ENCODE measurements around the gene ZNF750. TPM values are rescaled to one million over a fixed set of nuclear protein-coding genes. Genes with fewer than 3 reads are reported as not detected.
"Not testable (repeated sequence)": the region's sequence is repeated elsewhere in the genome, so short reads cannot be mapped to it uniquely, and the experiment has no call there.

Gene ZNF750
- total RNA-seq, 1 donor from 2014 or later = not detected

DNA sequence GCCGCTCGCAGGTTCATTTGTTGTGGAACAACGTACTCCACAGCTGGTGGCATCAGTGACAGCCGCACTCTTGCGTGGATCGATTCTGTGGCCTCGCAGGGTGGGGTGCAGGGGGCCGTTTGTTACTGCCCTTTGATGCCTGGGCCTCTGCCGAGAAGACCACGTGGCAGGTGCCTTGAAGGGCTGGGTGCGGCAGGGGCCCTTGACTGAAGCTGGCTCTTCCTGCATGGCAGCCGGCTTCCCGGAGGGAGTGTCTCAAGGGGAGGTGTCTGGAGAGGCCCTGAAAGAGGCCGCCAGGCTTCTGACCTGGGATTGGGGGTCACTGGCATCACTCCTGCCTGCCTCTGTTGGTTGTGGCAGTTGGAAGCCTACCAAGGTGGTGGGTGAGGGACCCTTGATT, 44.2 kb downstream of the ZNF750 start:
- Mint-ChIP-seq H3K36me3 (ENCODE audit: low read depth) (peaks cover 6% of the 10 kb centered on the region), H3K27me3 (ENCODE audit: insufficient read depth) (no peaks in the 10 kb centered on the region), H3K4me1 (ENCODE audit: low read depth) (no peaks in the 10 kb centered on the region), H3K4me3 (no peak overlapping the region), H3K27ac (no peak overlapping the region), H3K9me3 (no peaks in the 10 kb centered on the region)
- intact Hi-C loops (cut with micrococcal nuclease) = no loop called here
- DNase-seq (ENCODE audit: low spot score) = no peak

GRCh38 chr17:82794781-82795482, 44.9 kb downstream of the ZNF750 start:
- intact Hi-C loops (cut with micrococcal nuclease) = no loop called here
- Mint-ChIP-seq H3K4me3 (no peak overlapping the region), H3K4me1 (ENCODE audit: low read depth) (no peaks in the 10 kb centered on the region), H3K9me3 (no peaks in the 10 kb centered on the region), H3K27ac (no peak overlapping the region), H3K27me3 (ENCODE audit: insufficient read depth) (no peaks in the 10 kb centered on the region), H3K36me3 (ENCODE audit: low read depth) (peaks cover 4% of the 10 kb centered on the region)
- no peak for DNase-seq (ENCODE audit: low spot score)

- Mint-ChIP-seq H3K36me3 (ENCODE audit: low read depth) (peaks cover 4% of the 10 kb centered on the region), H3K27ac (no peak overlapping the region), H3K4me3 (no peak overlapping the region), H3K9me3 (no peaks in the 10 kb centered on the region), H3K4me1 (ENCODE audit: low read depth) (no peaks in the 10 kb centered on the region), H3K27me3 (ENCODE audit: insufficient read depth) (no peaks in the 10 kb centered on the region)
- intact Hi-C loops (cut with micrococcal nuclease) = no loop called here
- no peak for DNase-seq (ENCODE audit: low spot score)
Observed at GRCh38 chr17:82793974-82794630, 45.7 kb downstream of the ZNF750 start.

DNA sequence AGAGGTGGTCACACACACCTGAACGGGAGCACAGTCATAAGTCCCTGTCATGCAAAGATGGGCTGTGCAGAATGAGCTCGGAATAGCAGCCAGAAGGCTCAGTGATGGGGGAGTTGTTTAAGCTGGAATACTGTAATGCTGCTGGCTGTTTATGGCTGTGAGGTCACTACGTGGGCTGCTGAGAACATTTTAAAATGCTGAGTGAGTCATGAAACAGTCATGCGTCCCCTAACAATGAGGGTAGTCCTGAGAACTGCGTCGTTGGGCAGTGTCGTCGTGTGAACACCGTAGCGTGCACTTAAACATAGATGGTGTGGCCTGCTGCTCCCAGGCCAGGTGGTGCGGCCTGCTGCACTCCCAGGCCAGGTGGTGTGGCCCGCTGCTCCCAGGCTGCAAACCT, 48.3 kb downstream of the ZNF750 start:
- DNase-seq (ENCODE audit: low spot score) = no peak
- no peaks in the 10 kb centered on the region for H3K27me3 Mint-ChIP-seq (ENCODE audit: insufficient read depth)
- H3K27ac Mint-ChIP-seq = no peak overlapping the region
- H3K4me1 Mint-ChIP-seq (ENCODE audit: low read depth) = no peaks in the 10 kb centered on the region
- H3K4me3 Mint-ChIP-seq = no peak overlapping the region
- intact Hi-C loops (cut with micrococcal nuclease) = no loop called here
- peaks cover 4% of the 10 kb centered on the region for H3K36me3 Mint-ChIP-seq (ENCODE audit: low read depth)
- H3K9me3 Mint-ChIP-seq = no peaks in the 10 kb centered on the region

GRCh38 chr17:82790391-82790790, 49.4 kb downstream of the ZNF750 start:
- no peaks in the 10 kb centered on the region for H3K9me3 Mint-ChIP-seq
- DNase-seq (ENCODE audit: low spot score) = no peak
- H3K27me3 Mint-ChIP-seq (ENCODE audit: insufficient read depth) = no peaks in the 10 kb centered on the region
- no peak overlapping the region for H3K4me3 Mint-ChIP-seq
- H3K4me1 Mint-ChIP-seq (ENCODE audit: low read depth) = no peaks in the 10 kb centered on the region
- H3K36me3 Mint-ChIP-seq (ENCODE audit: low read depth) = peaks cover 4% of the 10 kb centered on the region
- no peak overlapping the region for H3K27ac Mint-ChIP-seq
- intact Hi-C loops (cut with micrococcal nuclease) = no loop called here

- H3K27me3 Mint-ChIP-seq (ENCODE audit: insufficient read depth) = no peaks in the 10 kb centered on the region
- intact Hi-C loops (cut with micrococcal nuclease) = no loop called here
- no peaks in the 10 kb centered on the region for H3K9me3 Mint-ChIP-seq
- H3K4me3 Mint-ChIP-seq = no peak overlapping the region
- no peaks in the 10 kb centered on the region for H3K4me1 Mint-ChIP-seq (ENCODE audit: low read depth)
- H3K36me3 Mint-ChIP-seq (ENCODE audit: low read depth) = peaks cover 4% of the 10 kb centered on the region
- no peak overlapping the region for H3K27ac Mint-ChIP-seq
- no peak for DNase-seq (ENCODE audit: low spot score)
Observed at GRCh38 chr17:82789806-82790205, 50.0 kb downstream of the ZNF750 start.

DNA sequence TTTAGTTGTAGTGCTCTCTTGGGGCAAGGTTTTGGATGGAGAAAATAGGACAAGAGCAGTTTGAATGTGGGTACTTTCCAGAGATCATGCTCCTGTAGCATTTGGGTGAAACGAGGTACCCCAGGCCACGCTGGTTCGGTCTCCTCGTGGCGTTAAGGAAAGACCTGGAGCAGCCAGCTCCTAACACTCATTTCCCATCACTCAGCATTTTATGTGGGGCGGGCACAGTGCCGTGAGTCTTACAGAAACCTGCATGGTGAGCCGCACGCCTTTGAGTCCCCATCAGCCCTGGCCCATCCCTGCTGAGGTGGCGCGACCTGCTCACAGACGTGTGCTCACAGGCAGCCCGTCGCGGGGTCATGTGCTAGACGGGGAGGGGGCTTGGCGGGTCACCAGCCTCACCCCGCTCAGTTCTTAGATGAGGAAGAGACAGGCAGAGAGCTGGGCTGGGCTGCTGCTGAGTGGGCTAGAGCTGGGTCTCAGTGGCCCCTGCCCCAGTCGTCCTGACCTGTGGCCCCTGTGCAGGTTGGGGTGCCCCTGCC, 50.7 kb downstream of the ZNF750 start:
- H3K4me1 Mint-ChIP-seq (ENCODE audit: low read depth) = no peaks in the 10 kb centered on the region
- peaks cover 7% of the 10 kb centered on the region for H3K36me3 Mint-ChIP-seq (ENCODE audit: low read depth)
- no peak for DNase-seq (ENCODE audit: low spot score)
- no peaks in the 10 kb centered on the region for H3K27me3 Mint-ChIP-seq (ENCODE audit: insufficient read depth)
- H3K4me3 Mint-ChIP-seq = no peak overlapping the region
- no peak overlapping the region for H3K27ac Mint-ChIP-seq
- intact Hi-C loops (cut with micrococcal nuclease) = no loop called here
- H3K9me3 Mint-ChIP-seq = no peaks in the 10 kb centered on the region

DNA sequence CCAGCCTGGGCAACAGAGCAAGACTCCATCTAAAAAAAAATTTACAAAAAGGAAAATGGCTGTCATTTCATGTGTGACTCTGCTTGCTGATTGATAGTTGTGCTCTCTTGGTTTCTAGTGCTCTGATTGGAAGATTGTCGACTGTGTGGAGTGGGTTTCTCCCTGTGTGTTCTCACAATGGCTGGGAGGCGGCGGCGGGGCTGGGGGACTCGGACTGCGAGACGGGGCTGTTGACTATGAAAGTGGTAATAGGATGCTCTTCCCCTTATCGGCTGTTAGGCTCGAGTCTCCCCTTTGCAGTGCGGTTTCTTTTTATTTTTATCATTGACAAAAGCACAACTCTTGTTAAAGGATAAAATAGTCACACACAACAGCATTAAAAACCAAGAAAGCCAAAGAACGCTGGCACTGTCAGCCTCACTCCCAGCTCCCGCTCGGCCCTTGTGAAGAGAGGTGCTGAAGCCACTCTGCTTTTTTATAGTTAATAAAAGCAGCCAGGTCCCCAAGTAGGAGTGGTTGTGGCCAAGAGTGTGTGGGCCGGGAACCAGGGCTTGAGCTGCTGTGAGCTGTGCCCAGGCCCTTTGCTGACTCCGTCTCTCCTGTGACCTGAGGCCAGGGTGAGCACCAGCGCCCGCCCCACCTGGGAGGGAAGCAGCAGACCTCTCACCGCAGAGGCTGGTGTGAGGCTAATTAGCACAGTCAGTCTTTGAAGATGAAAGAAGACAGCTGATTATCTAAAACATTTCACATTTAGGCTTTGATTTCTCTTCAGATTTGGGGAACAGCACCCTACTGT, 51.4 kb downstream of the ZNF750 start:
- Mint-ChIP-seq H3K27me3 (ENCODE audit: insufficient read depth) (no peaks in the 10 kb centered on the region), H3K4me3 (no peak overlapping the region), H3K9me3 (no peaks in the 10 kb centered on the region), H3K36me3 (ENCODE audit: low read depth) (peaks cover 11% of the 10 kb centered on the region), H3K4me1 (ENCODE audit: low read depth) (no peaks in the 10 kb centered on the region), H3K27ac (no peak overlapping the region)
- DNase-seq (ENCODE audit: low spot score) = no peak
- intact Hi-C loops (cut with micrococcal nuclease) = no loop called here

GRCh38 chr17:82787081-82787848, 52.6 kb downstream of the ZNF750 start:
- no peaks in the 10 kb centered on the region for H3K27me3 Mint-ChIP-seq (ENCODE audit: insufficient read depth)
- no peak overlapping the region for H3K4me3 Mint-ChIP-seq
- no peaks in the 10 kb centered on the region for H3K4me1 Mint-ChIP-seq (ENCODE audit: low read depth)
- no peaks in the 10 kb centered on the region for H3K9me3 Mint-ChIP-seq
- peaks cover 18% of the 10 kb centered on the region for H3K36me3 Mint-ChIP-seq (ENCODE audit: low read depth)
- intact Hi-C loops (cut with micrococcal nuclease) = no loop called here
- DNase-seq (ENCODE audit: low spot score) = no peak
- H3K27ac Mint-ChIP-seq = no peak overlapping the region

- Mint-ChIP-seq H3K36me3 (ENCODE audit: low read depth) (peaks cover 17% of the 10 kb centered on the region), H3K27me3 (ENCODE audit: insufficient read depth) (no peaks in the 10 kb centered on the region), H3K27ac (no peak overlapping the region), H3K4me3 (no peak overlapping the region), H3K9me3 (no peaks in the 10 kb centered on the region), H3K4me1 (ENCODE audit: low read depth) (peaks cover 7% of the 10 kb centered on the region)
- DNase-seq (ENCODE audit: low spot score) = no peak
- intact Hi-C loops (cut with micrococcal nuclease) = no loop called here
Observed at GRCh38 chr17:82786427-82786826, 53.4 kb downstream of the ZNF750 start.

DNA sequence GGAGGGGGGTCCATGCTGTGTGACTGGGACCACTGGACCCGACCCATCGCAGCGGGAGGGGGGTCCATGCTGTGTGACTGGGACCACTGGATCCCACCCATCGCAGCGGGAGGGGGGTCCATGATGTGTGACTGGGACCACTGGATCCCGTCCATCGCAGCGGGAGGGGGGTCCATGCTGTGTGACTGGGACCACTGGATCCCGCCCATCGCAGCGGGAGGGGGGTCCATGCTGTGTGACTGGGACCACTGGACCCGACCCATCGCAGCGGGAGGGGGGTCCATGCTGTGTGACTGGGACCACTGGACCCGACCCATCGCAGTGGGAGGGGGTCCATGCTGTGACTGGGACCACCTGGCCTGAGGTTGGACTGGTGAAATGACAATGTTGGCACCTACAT, 54.2 kb downstream of the ZNF750 start:
- H3K4me3 Mint-ChIP-seq; H3K27me3 Mint-ChIP-seq (ENCODE audit: insufficient read depth); H3K27ac Mint-ChIP-seq; intact Hi-C loops (cut with micrococcal nuclease); H3K9me3 Mint-ChIP-seq; DNase-seq (ENCODE audit: low spot score); H3K4me1 Mint-ChIP-seq (ENCODE audit: low read depth): not testable (repeated sequence)
- H3K36me3 Mint-ChIP-seq (ENCODE audit: low read depth) = peaks cover 15% of the 10 kb centered on the region

GRCh38 chr17:82783498-82783897, 56.3 kb downstream of the ZNF750 start:
- no peak for DNase-seq (ENCODE audit: low spot score)
- H3K27ac Mint-ChIP-seq = no peak overlapping the region
- no peaks in the 10 kb centered on the region for H3K9me3 Mint-ChIP-seq
- intact Hi-C loops (cut with micrococcal nuclease) = loop anchor here (2.0 kb wide), 1 partner anchor 267 kb away; no protein-coding TSS in a partner anchor
- H3K36me3 Mint-ChIP-seq (ENCODE audit: low read depth) = peaks cover 15% of the 10 kb centered on the region
- no peak overlapping the region for H3K4me3 Mint-ChIP-seq
- H3K4me1 Mint-ChIP-seq (ENCODE audit: low read depth) = peaks cover 7% of the 10 kb centered on the region
- H3K27me3 Mint-ChIP-seq (ENCODE audit: insufficient read depth) = no peaks in the 10 kb centered on the region

All from activated T-helper 1 cell treated with anti-CD3 and anti-CD28 coated beads, Interleukin-12 subunit alpha, Interleukin-12 subunit beta, Interleukin-2, Interleukin-4 antibody, amounts not matched to agents 30 ng/mL and 10 ng/mL and 1 ng/mL, durations not matched to agents 14 hours and 24 hours and 36 hours (primary cell).